ENCODE data around the gene ZNF615.

ZNF615 gene

DNA sequence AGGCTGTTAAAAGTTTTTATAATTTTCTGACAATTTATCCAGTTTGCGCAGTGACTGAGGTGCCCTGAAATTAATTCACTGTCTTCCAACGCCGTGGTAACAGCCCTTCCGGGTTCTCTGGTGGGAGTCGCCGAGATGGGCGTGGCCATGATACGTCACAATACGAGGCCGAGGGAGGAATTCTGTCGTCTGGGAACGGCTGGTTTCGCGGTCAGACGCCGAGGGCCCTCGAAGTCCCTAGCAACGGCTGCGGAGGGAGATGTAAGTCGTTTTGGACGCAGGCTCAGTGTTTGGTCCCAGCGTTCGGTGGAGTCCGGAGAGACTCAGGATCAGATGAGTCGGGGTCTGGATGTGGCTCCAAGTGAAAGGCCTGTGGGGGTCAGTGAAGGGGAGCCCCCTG, 59.0 kb downstream of the ZNF615 start:
- Histone ChIP-seq H3K4me3 (ENCODE audit: low read length) (no peak overlapping the region), H3K9me3 (ENCODE audit: control insufficient read depth, insufficient read depth, low read length) (peaks cover 30% of the 10 kb centered on the region), H4K20me1 (ENCODE audit: control insufficient read depth, insufficient read depth, low read depth, low read length) (no peaks in the 10 kb centered on the region), H3K9me2 (replicated peaks; ENCODE audit: control insufficient read depth, low read length) (no peaks in the 10 kb centered on the region), H3K27ac (ENCODE audit: low read depth, low read length) (no peak overlapping the region), H3K4me1 (ENCODE audit: control insufficient read depth, low read length) (no peaks in the 10 kb centered on the region), H3K36me3 (ENCODE audit: control insufficient read depth, low read length) (peaks cover 13% of the 10 kb centered on the region), H3K79me2 (ENCODE audit: control insufficient read depth, low read length) (no peaks in the 10 kb centered on the region), H3F3A (ENCODE audit: control insufficient read depth, insufficient read depth) (no peaks in the 10 kb centered on the region), H3K4me2 (ENCODE audit: low read length) (no peak overlapping the region), H3K27me3 (ENCODE audit: control insufficient read depth, low read length) (no peaks in the 10 kb centered on the region)
- no peak for TF ChIP-seq EZH2phosphoT487 (IDR thresholded peaks at IDR 0.05; ENCODE audit: borderline replicate concordance, low read length)
- TF ChIP-seq, protein P1, sequence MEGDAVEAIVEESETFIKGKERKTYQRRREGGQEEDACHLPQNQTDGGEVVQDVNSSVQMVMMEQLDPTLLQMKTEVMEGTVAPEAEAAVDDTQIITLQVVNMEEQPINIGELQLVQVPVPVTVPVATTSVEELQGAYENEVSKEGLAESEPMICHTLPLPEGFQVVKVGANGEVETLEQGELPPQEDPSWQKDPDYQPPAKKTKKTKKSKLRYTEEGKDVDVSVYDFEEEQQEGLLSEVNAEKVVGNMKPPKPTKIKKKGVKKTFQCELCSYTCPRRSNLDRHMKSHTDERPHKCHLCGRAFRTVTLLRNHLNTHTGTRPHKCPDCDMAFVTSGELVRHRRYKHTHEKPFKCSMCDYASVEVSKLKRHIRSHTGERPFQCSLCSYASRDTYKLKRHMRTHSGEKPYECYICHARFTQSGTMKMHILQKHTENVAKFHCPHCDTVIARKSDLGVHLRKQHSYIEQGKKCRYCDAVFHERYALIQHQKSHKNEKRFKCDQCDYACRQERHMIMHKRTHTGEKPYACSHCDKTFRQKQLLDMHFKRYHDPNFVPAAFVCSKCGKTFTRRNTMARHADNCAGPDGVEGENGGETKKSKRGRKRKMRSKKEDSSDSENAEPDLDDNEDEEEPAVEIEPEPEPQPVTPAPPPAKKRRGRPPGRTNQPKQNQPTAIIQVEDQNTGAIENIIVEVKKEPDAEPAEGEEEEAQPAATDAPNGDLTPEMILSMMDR (IDR thresholded peaks at IDR 0.05; ENCODE audit: low read depth, low read length, poor library complexity, severe bottlenecking): no peak

DNA sequence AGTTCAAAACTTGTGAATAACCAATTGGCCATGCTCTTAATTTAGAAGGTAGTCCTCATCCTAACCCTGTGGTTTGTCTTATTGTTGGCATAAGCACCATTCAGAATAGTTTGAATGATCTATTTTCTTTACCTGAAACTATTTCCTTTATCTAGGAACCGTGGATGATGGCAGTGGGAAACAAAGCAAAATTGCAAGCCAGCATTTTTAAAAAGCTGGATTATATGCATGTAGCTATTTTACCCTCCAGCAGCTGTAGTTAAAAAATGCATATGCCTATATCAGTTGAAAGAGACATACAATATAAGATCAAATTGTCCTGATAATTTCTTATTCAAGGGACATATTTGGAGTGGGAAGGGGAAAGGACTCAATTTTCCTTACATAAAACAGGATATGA, 61.4 kb downstream of the ZNF615 start:
- Histone ChIP-seq H3K36me3 (ENCODE audit: control insufficient read depth, low read length) (peaks cover 21% of the 10 kb centered on the region), H3K9me3 (ENCODE audit: control insufficient read depth, insufficient read depth, low read length) (peaks cover 34% of the 10 kb centered on the region), H3K4me3 (ENCODE audit: low read length) (no peak overlapping the region), H3K27ac (ENCODE audit: low read depth, low read length) (no peak overlapping the region), H3K4me1 (ENCODE audit: control insufficient read depth, low read length) (no peaks in the 10 kb centered on the region), H3F3A (ENCODE audit: control insufficient read depth, insufficient read depth) (no peaks in the 10 kb centered on the region), H3K9me2 (replicated peaks; ENCODE audit: control insufficient read depth, low read length) (no peaks in the 10 kb centered on the region), H3K79me2 (ENCODE audit: control insufficient read depth, low read length) (no peaks in the 10 kb centered on the region), H4K20me1 (ENCODE audit: control insufficient read depth, insufficient read depth, low read depth, low read length) (no peaks in the 10 kb centered on the region), H3K27me3 (ENCODE audit: control insufficient read depth, low read length) (no peaks in the 10 kb centered on the region), H3K4me2 (ENCODE audit: low read length) (no peak overlapping the region)
- TF ChIP-seq EZH2phosphoT487 (IDR thresholded peaks at IDR 0.05; ENCODE audit: borderline replicate concordance, low read length): no peak
- TF ChIP-seq, protein P1 (IDR thresholded peaks at IDR 0.05; ENCODE audit: low read depth, low read length, poor library complexity, severe bottlenecking): no peak

DNA sequence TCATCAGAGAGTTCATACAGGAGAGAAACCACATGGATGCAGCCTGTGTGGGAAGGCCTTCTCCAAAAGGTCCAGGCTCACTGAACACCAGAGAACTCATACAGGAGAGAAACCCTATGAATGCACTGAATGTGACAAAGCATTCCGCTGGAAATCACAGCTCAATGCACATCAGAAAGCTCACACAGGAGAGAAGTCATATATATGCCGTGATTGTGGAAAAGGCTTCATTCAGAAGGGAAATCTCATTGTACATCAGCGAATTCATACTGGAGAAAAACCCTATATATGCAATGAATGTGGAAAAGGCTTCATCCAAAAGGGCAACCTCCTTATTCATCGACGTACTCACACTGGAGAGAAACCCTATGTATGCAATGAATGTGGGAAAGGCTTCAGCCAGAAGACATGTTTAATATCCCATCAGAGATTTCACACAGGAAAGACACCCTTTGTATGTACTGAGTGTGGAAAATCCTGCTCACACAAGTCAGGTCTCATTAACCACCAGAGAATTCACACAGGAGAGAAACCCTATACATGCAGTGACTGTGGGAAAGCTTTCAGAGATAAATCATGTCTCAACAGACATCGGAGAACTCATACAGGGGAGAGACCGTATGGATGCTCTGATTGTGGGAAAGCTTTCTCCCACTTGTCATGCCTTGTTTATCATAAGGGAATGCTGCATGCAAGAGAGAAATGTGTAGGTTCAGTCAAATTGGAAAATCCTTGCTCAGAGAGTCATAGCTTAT, 63.0 kb downstream of the ZNF615 start:
- H4K20me1 ChIP-seq (ENCODE audit: control insufficient read depth, insufficient read depth, low read depth, low read length): no peaks in the 10 kb centered on the region
- no peak for TF ChIP-seq EZH2phosphoT487 (IDR thresholded peaks at IDR 0.05; ENCODE audit: borderline replicate concordance, low read length)
- TF ChIP-seq, protein P1 (IDR thresholded peaks at IDR 0.05; ENCODE audit: low read depth, low read length, poor library complexity, severe bottlenecking): no peak
- H3K4me1 ChIP-seq (ENCODE audit: control insufficient read depth, low read length): no peaks in the 10 kb centered on the region
- no peak overlapping the region for H3K27ac ChIP-seq (ENCODE audit: low read depth, low read length)
- H3F3A ChIP-seq (ENCODE audit: control insufficient read depth, insufficient read depth): no peaks in the 10 kb centered on the region
- H3K36me3 ChIP-seq (ENCODE audit: control insufficient read depth, low read length): peaks cover 32% of the 10 kb centered on the region
- H3K9me2 ChIP-seq (replicated peaks; ENCODE audit: control insufficient read depth, low read length): no peaks in the 10 kb centered on the region
- H3K4me2 ChIP-seq (ENCODE audit: low read length): no peak overlapping the region
- H3K9me3 ChIP-seq (ENCODE audit: control insufficient read depth, insufficient read depth, low read length): peaks cover 34% of the 10 kb centered on the region
- H3K4me3 ChIP-seq (ENCODE audit: low read length): no peak overlapping the region
- no peaks in the 10 kb centered on the region for H3K79me2 ChIP-seq (ENCODE audit: control insufficient read depth, low read length)
- no peaks in the 10 kb centered on the region for H3K27me3 ChIP-seq (ENCODE audit: control insufficient read depth, low read length)
